Kidney (tissue), 14 donors: ENCODE results near the gene NXN. TPM values are rescaled to one million over a fixed set of nuclear protein-coding genes. Genes with fewer than 3 reads are reported as not detected.
"Not testable (repeated sequence)": the region's sequence is repeated elsewhere in the genome, so short reads cannot be mapped to it uniquely, and the experiment has no call there.

ENCODE experiments used
- DNase-seq, 5 donors: peaks; one replicate each; pipeline ENCODE4 v3.0.0-alpha.2; 2013 to 2020
- FAIRE-seq: peaks from 2 replicates; lab custom pipeline; 2012; peaks lifted over from hg19 to GRCh38; lab: Jason Lieb, UNC
- H3K27ac ChIP-seq, 2 donors: one replicate each; pipeline ENCODE4 v1.7.0; 2013; ENCODE audit warnings: low read depth in 2 of 2, low read length in 2 of 2, inconsistent platforms in 1 of 2
- H3K27me3 ChIP-seq: one replicate; pipeline ENCODE4 v1.7.1; 2013; ENCODE audit warnings: low read length, inconsistent platforms; ENCODE audit not compliant: control insufficient read depth, insufficient read depth
- H3K36me3 ChIP-seq, 3 donors: one replicate each; pipeline versions ENCODE4 v1.7.0 to v1.7.1; 2013; ENCODE audit warnings: low read length in 3 of 3, control low read depth in 1 of 3, inconsistent platforms in 1 of 3; ENCODE audit not compliant: insufficient read depth in 3 of 3, control insufficient read depth in 2 of 3
- H3K4me1 ChIP-seq, 3 donors: one replicate each; pipeline versions ENCODE4 v1.7.0 to v1.7.1; 2013; ENCODE audit warnings: low read length in 3 of 3, inconsistent platforms in 1 of 3, low read depth in 1 of 3; ENCODE audit not compliant: control insufficient read depth in 2 of 3, insufficient read depth in 2 of 3
- H3K4me3 ChIP-seq, 3 donors: one replicate each; pipeline versions ENCODE4 v1.7.0 to v1.8.1; 2013; ENCODE audit warnings: low read length in 3 of 3, control low read depth in 1 of 3, inconsistent platforms in 1 of 3
- H3K9ac ChIP-seq, 3 donors: one replicate each; pipeline versions ENCODE4 v1.7.0 to v1.7.1; 2013; ENCODE audit warnings: low read length in 3 of 3, control low read depth in 1 of 3, inconsistent platforms in 1 of 3
- H3K9me3 ChIP-seq, 3 donors: one replicate each; pipeline versions ENCODE4 v1.7.0 to v1.7.1; 2013; ENCODE audit warnings: low read length in 3 of 3, control low read depth in 1 of 3, inconsistent platforms in 1 of 3; ENCODE audit not compliant: control insufficient read depth in 2 of 3, insufficient read depth in 1 of 3
- intact Hi-C: fragments of 100-400 bp; cut with DNase I; formaldehyde crosslinking; loops from one replicate; pipeline ENCODE4 v1.11.1; 2022
- polyA plus RNA-seq: library from polyadenylated mRNA; stranded (reverse); fragments of 350-450 nt; fragmentation: Illumina TruSeq; extraction: RNeasy Lipid Tissue Mini Kit (QIAGEN cat#74804); gene quantifications from one replicate; pipeline ENCODE4 v1.2.3, GENCODE V29; 2014; ENCODE audit warnings: low read depth, low replicate concordance; ENCODE audit not compliant: insufficient read depth
- total RNA-seq: library from RNA; stranded (reverse); fragmentation: NEBNext Ultra II Directional; extraction: Animal tissue kit (Norgen Biotek cat#: 25700); gene quantifications from one replicate; pipeline ENCODE4 v1.2.1, GENCODE V29; 2021
- TF ChIP-seq, protein P1 (sequence below): IDR thresholded peaks from 3 replicates; pipeline ENCODE4 v1.5.1; 2012; ENCODE audit warnings: mild to moderate bottlenecking, moderate library complexity, borderline replicate concordance; ENCODE audit not compliant: insufficient read depth; ENCODE audit errors: extremely low read depth
- donor health status: control.
- donor health status: control.
- donor health status: control.
- donor health status: control.
- donor health status: control.
- donor health status: DM: yes; HTN: yes; CAD: no.
- donor health status: Normal renal cell carcinoma (clear cell type).

NXN gene
- total and polyA plus RNA-seq, 2 donors from 2014 or later: 10.2 to 26.8 TPM

DNA sequence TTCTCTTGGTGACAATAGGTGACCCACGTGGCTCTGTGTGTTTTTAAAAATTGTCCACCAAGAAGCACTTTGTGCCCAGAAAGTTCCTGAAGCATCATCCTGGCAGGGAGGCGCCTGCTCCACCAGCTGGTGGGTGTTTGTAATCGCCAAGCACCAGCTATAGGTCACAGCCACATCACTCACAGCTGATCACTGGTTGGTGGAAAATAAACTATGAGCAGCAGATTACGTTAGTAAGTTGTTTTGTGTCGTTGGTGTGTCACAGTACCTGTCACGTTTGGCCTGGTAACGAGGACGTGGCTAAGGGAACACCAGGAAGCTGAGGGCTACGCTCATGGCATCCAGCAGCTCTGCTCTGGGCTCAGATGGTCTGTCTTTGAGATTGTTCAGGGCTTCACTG lies 187.3 kb downstream of the NXN start:
- H3K27me3 ChIP-seq: no peaks in the 10 kb centered on the region
- no peak for FAIRE-seq
- no peak overlapping the region for H3K4me3 ChIP-seq
- intact Hi-C loops: loop anchor here (10.0 kb wide), 2 partner anchors 193 to 263 kb away; no protein-coding TSS in a partner anchor
- H3K27ac ChIP-seq: no peak overlapping the region
- H3K9me3 ChIP-seq: no peaks in the 10 kb centered on the region
- H3K4me1 ChIP-seq: no peaks in the 10 kb centered on the region
- H3K36me3 ChIP-seq: peaks cover 2 to 25% (median 20%) of the 10 kb centered on the region in 3 donors
- no peak overlapping the region for H3K9ac ChIP-seq
- no peak for DNase-seq
- TF ChIP-seq, protein P1, sequence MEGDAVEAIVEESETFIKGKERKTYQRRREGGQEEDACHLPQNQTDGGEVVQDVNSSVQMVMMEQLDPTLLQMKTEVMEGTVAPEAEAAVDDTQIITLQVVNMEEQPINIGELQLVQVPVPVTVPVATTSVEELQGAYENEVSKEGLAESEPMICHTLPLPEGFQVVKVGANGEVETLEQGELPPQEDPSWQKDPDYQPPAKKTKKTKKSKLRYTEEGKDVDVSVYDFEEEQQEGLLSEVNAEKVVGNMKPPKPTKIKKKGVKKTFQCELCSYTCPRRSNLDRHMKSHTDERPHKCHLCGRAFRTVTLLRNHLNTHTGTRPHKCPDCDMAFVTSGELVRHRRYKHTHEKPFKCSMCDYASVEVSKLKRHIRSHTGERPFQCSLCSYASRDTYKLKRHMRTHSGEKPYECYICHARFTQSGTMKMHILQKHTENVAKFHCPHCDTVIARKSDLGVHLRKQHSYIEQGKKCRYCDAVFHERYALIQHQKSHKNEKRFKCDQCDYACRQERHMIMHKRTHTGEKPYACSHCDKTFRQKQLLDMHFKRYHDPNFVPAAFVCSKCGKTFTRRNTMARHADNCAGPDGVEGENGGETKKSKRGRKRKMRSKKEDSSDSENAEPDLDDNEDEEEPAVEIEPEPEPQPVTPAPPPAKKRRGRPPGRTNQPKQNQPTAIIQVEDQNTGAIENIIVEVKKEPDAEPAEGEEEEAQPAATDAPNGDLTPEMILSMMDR: no peak

DNA sequence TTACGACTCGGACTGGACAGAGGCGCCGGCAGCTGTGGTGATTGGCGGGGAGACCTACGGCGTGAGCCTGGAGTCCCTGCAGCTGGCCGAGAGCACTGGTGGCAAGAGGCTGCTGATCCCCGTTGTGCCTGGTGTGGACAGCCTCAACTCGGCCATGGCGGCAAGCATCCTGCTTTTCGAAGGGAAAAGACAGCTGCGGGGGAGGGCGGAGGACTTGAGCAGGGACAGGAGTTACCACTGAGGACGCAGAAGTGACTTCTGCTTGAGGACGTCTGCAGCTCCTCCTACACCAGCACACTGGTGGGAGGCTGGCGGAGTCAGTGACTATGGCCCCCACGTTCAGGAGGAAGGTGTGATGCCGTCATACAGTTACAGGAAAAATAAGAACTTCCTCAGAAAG lies 187.7 kb downstream of the NXN start:
- no peak overlapping the region for H3K9ac ChIP-seq
- H3K9me3 ChIP-seq: no peaks in the 10 kb centered on the region
- intact Hi-C loops: loop anchor here (10.0 kb wide), 2 partner anchors 193 to 263 kb away; no protein-coding TSS in a partner anchor
- DNase-seq (peak in 1 of 5 donors; percentile 55), FAIRE-seq (no peak)
- TF ChIP-seq, protein P1: no peak
- no peak overlapping the region for H3K27ac ChIP-seq
- no peak overlapping the region for H3K4me3 ChIP-seq
- H3K27me3 ChIP-seq: no peaks in the 10 kb centered on the region
- peaks cover 2 to 25% (median 23%) of the 10 kb centered on the region in 3 donors for H3K36me3 ChIP-seq
- no peaks in the 10 kb centered on the region for H3K4me1 ChIP-seq

DNA sequence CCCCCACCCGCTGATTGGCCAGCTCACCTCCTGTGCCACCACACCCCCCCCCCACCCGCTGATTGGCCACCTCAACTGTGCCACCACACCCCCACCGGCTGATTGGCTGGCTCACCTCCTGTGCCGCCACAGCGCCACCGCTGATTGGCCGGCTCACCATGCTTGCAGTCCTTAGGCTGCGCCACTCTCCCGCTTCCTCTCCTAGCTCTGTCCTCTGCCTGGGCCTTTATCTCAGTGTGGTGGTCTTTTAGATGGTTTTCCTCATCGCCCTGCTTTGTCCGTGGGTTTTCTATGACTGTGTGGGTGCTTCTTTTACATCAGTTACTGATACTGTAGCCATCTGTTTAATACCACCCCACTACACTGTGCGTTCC lies 188.7 kb downstream of the NXN start:
- FAIRE-seq, H3K9ac ChIP-seq, H3K27ac ChIP-seq, H3K4me1 ChIP-seq, H3K4me3 ChIP-seq, H3K9me3 ChIP-seq, H3K27me3 ChIP-seq: not testable (repeated sequence)
- DNase-seq: peak in 3 of 5 donors; percentile 21 to 84 (median 49)
- H3K36me3 ChIP-seq: peaks cover 2 to 25% (median 23%) of the 10 kb centered on the region in 3 donors
- intact Hi-C loops: loop anchor here (10.0 kb wide), 2 partner anchors 194 to 264 kb away; no protein-coding TSS in a partner anchor

DNA sequence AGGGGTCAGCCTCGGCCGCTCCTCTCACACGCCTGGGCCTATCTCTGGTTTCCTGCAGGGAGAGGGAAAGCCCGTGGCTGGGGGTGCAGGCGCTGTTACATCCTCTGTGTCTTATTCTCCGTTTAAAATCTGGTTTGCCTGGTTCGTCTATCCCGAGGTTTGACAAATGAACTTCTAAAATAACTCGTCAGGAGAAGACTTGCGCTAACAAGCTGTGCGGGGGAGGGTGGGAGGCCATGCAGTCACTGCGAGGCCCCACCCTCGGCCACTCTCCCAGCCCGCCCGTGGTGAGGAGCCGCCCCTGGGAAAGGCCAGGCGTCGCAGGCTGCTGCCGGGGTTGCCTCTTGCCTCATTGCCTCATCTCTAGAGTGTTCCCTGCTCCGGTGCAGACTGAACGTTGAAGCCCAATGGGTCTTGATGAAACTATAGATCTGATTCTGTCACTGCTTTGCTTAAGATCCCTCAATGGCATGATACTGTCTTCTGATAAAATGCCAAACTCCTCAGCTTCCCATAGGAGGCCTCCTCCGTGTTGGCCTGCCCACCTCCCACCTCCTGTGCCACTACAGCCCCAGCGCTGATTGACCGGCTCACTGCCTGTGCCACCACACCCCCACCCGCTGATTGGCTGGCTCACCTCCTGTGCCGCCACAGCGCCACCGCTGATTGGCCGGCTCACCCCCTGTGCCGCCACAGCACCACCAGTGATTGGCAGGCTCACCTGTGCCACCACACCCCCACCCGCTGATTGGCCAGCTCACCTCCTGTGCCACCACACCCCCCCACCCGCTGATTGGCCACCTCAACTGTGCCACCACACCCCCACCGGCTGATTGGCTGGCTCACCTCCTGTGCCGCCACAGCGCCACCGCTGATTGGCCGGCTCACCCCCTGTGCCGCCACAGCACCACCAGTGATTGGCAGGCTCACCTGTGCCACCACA lies 189.4 kb downstream of the NXN start:
- not testable (repeated sequence) for H3K4me3 ChIP-seq, H3K27me3 ChIP-seq, H3K27ac ChIP-seq, FAIRE-seq, H3K4me1 ChIP-seq, H3K9ac ChIP-seq, H3K9me3 ChIP-seq
- peak; percentile 43 to 92 (median 59) for DNase-seq
- H3K36me3 ChIP-seq: peaks cover 2 to 25% (median 23%) of the 10 kb centered on the region in 3 donors
- intact Hi-C loops: loop anchor here (10.0 kb wide), 2 partner anchors 195 to 265 kb away; no protein-coding TSS in a partner anchor
